IMR-90 (cell line): ENCODE measurements around the gene TRIM28.

ENCODE experiments used
- BHLHE40 ChIP-seq: fragments of 150-350 bp; IDR thresholded peaks from 2 replicates; pipeline ENCODE4 v1.6.1; 2016; ENCODE audit warnings: mild to moderate bottlenecking, low read depth, low read length
- CHD1 ChIP-seq: IDR thresholded peaks from 2 replicates; pipeline ENCODE4 v1.6.1; 2012; ENCODE audit warnings: low read depth, low read length, improper control_type of control experiment
- FOS ChIP-seq: fragments of 150-350 bp; IDR thresholded peaks from 2 replicates; pipeline ENCODE4 v1.6.1; 2016; ENCODE audit warnings: low read depth, low read length
- MAFK ChIP-seq: IDR thresholded peaks from 2 replicates; pipeline ENCODE4 v1.6.1; 2012; ENCODE audit warnings: low read depth, low read length, improper control_type of control experiment
- MAZ ChIP-seq: IDR thresholded peaks from 2 replicates; pipeline ENCODE4 v1.6.1; 2012; ENCODE audit warnings: low read depth, mild to moderate bottlenecking, low read length, improper control_type of control experiment, moderate library complexity, borderline replicate concordance
- MXI1 ChIP-seq: IDR thresholded peaks from 2 replicates; pipeline ENCODE4 v1.6.1; 2012; ENCODE audit warnings: low read depth, mild to moderate bottlenecking, low read length, moderate library complexity, borderline replicate concordance
- POLR2A ChIP-seq: IDR thresholded peaks from 2 replicates; pipeline ENCODE4 v1.6.1; 2012; ENCODE audit warnings: mild to moderate bottlenecking, low read depth, low read length
- RAD21 ChIP-seq: IDR thresholded peaks from 2 replicates; pipeline ENCODE4 v1.6.1; 2012; ENCODE audit warnings: low read length, improper control_type of control experiment
- RCOR1 ChIP-seq: IDR thresholded peaks from 2 replicates; pipeline ENCODE4 v1.6.1; 2012; ENCODE audit warnings: mild to moderate bottlenecking, low read length, improper control_type of control experiment; ENCODE audit not compliant: insufficient replicate concordance
- RFX5 ChIP-seq: IDR thresholded peaks from 2 replicates; pipeline ENCODE4 v1.8.0; 2012; ENCODE audit warnings: low read depth, mild to moderate bottlenecking, low read length, moderate library complexity
- SMC3 ChIP-seq: fragments of 150-350 bp; IDR thresholded peaks from 2 replicates; pipeline ENCODE4 v1.6.1; 2016; ENCODE audit warnings: low read depth, mild to moderate bottlenecking, antibody characterized with exemption, low read length, moderate library complexity
- TF ChIP-seq, protein P1 (sequence below): conservative IDR thresholded peaks from 2 replicates; pipeline ENCODE4 v1.5.1; 2012; ENCODE audit warnings: mild to moderate bottlenecking, low read depth, low read length, improper control_type of control experiment
- TF ChIP-seq, protein P2 (sequence below): fragments of 150-350 bp; IDR thresholded peaks from 2 replicates; pipeline ENCODE4 v1.6.1; 2017; ENCODE audit warnings: mild to moderate bottlenecking, antibody characterized with exemption, low read length, low read depth
- TF ChIP-seq, protein P3 (sequence below): fragments of 150-350 bp; IDR thresholded peaks from 2 replicates; pipeline ENCODE4 v1.6.1; 2016; ENCODE audit warnings: low read depth, mild to moderate bottlenecking, low read length, moderate library complexity, borderline replicate concordance

DNA sequence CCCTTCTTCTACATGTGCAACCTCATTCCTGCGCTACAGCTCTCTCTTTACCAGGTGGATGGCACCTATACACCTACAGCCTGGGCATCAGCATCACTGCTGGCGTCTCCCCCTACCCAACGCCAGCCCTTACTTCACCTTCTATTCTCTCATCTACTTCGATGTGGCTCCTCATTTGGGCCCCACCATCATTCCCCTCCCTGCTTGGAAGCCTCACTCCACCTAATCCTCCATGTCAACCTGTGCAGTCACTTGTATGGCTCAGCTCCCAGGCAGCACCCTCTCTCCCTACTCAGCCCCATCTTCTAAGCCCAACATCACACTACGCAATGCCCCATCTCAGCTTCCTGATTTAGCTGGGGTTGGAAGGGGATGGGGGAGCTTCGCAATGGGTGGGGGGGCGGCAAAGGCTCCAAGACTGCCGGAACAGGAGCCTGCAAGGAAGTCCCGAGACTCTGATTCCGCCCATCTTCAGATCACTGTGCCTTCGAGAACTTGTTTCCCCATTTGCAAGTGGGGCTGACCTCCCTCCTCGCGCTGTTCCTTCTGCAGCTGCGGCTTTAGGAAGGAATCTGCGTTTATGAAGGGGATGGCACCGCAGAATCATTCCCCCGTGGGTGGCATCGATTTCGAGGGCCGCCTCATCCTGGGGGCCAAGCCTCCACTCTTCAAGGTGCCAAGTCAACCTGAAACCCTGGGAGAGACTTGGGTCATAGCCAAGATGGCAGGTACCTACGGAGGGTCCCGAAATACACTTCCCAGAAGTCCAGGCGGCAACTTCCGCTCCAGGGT lies 28.4 kb downstream of the TRIM28 start:
- TF ChIP-seq, protein P1, sequence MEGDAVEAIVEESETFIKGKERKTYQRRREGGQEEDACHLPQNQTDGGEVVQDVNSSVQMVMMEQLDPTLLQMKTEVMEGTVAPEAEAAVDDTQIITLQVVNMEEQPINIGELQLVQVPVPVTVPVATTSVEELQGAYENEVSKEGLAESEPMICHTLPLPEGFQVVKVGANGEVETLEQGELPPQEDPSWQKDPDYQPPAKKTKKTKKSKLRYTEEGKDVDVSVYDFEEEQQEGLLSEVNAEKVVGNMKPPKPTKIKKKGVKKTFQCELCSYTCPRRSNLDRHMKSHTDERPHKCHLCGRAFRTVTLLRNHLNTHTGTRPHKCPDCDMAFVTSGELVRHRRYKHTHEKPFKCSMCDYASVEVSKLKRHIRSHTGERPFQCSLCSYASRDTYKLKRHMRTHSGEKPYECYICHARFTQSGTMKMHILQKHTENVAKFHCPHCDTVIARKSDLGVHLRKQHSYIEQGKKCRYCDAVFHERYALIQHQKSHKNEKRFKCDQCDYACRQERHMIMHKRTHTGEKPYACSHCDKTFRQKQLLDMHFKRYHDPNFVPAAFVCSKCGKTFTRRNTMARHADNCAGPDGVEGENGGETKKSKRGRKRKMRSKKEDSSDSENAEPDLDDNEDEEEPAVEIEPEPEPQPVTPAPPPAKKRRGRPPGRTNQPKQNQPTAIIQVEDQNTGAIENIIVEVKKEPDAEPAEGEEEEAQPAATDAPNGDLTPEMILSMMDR = no peak
- no peak for TF ChIP-seq POLR2A
- no peak for TF ChIP-seq MXI1
- TF ChIP-seq, protein P2, sequence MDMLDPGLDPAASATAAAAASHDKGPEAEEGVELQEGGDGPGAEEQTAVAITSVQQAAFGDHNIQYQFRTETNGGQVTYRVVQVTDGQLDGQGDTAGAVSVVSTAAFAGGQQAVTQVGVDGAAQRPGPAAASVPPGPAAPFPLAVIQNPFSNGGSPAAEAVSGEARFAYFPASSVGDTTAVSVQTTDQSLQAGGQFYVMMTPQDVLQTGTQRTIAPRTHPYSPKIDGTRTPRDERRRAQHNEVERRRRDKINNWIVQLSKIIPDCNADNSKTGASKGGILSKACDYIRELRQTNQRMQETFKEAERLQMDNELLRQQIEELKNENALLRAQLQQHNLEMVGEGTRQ = no peak
- TF ChIP-seq SMC3 = no peak
- no peak for TF ChIP-seq FOS
- TF ChIP-seq MAFK = no peak
- TF ChIP-seq BHLHE40 = no peak
- TF ChIP-seq CHD1 = no peak
- TF ChIP-seq, protein P3, sequence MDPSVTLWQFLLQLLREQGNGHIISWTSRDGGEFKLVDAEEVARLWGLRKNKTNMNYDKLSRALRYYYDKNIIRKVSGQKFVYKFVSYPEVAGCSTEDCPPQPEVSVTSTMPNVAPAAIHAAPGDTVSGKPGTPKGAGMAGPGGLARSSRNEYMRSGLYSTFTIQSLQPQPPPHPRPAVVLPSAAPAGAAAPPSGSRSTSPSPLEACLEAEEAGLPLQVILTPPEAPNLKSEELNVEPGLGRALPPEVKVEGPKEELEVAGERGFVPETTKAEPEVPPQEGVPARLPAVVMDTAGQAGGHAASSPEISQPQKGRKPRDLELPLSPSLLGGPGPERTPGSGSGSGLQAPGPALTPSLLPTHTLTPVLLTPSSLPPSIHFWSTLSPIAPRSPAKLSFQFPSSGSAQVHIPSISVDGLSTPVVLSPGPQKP = no peak
- no peak for TF ChIP-seq RFX5
- TF ChIP-seq RAD21 = no peak
- TF ChIP-seq RCOR1 = no peak
- TF ChIP-seq MAZ = no peak
